GM18526 (cell line): ENCODE data around the gene CDKL5.

Experiments
- POLR2A ChIP-seq: IDR thresholded peaks from 3 replicates; pipeline ENCODE4 v1.6.1; 2011; ENCODE audit not compliant: insufficient read length; ENCODE audit errors: extremely low read depth

Gene CDKL5

GRCh38 chrX:18687856-18688495, 262.6 kb downstream of the CDKL5 start:
- TF ChIP-seq POLR2A, result no peak

DNA sequence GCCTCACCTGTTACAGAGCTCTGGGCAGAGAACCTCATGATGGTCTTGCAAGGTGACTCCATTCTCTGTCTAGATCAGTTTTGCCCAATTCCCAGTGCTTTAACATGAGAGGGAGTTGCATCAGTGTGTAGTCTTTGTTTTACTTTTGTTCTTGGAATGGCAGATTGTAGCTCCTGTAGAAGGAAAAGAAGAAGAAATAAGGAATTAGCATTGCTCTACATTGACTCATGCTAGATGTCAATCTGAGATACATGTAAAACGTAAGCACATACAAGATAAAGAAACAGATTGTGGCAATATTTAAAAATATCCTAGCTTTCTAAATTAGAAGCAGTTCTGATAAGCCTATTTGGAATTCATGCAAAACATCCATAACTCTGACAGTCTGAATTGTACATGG, 266.0 kb downstream of the CDKL5 start:
- TF ChIP-seq POLR2A, result no peak

DNA sequence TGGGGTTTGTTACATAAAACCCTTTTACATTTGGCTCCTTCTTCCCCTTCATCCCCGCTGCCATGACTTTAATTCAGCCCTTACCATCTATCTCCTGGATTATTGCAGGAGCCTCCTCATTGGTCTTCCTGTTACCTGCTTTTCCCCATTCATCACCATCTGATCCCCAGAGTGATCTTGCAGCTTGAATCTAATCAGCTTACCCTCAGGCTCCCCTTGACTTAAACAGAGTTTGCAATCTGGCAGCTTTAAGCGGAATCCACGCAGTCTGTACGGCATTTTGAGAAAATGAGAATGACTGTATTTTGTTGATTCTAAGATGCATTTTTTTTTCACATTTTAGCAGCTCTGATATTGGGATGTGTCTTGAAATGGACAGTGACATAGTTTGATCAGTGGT, 267.1 kb downstream of the CDKL5 start:
- TF ChIP-seq POLR2A, result no peak

- no peak for TF ChIP-seq POLR2A
Observed at GRCh38 chrX:18696653-18697052, 271.2 kb downstream of the CDKL5 start.

DNA sequence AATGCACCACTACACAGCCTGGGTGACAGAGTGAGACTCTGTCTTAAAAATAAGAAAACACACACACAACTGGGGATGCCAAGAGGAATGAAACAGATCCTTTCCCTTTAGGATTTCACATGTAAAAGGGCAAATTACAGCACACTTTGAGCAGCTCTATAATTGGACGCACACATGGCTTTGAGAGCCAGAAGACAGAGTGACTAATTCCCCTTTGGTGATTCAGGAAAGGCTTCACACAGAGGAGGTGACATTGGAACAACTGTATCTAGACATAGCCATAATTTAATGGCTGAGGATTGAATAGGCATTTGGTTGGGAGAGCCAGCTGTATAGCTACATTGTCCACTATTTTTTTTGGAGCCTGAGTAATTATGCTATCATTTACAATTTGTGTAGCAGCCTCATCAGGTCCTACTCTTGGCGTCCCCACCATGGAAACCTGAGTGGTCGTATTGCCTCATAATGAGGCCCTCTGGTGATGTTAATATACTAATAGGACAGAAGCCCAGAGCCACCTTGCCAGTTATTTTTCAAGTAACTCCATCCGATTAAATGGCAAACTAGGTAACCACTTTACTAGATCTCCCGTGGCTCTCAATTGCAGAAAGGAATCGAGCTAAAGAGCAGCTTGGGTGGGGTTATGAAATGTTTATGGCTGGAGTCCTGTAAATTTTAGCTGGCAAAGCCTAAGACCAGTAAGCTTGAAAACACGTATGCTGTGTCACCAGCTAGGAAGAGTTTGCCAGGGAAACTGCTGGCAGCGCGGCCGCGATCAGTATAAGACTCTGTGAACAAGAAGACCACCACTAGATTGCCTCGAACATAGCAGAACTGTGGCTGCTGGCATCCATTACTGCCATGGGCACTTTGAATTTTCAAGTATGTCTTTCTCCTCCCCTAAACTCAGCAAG, 273.6 kb downstream of the CDKL5 start:
- TF ChIP-seq POLR2A, result no peak

- TF ChIP-seq POLR2A, result no peak
Observed at GRCh38 chrX:18701621-18702361, 276.4 kb downstream of the CDKL5 start.

DNA sequence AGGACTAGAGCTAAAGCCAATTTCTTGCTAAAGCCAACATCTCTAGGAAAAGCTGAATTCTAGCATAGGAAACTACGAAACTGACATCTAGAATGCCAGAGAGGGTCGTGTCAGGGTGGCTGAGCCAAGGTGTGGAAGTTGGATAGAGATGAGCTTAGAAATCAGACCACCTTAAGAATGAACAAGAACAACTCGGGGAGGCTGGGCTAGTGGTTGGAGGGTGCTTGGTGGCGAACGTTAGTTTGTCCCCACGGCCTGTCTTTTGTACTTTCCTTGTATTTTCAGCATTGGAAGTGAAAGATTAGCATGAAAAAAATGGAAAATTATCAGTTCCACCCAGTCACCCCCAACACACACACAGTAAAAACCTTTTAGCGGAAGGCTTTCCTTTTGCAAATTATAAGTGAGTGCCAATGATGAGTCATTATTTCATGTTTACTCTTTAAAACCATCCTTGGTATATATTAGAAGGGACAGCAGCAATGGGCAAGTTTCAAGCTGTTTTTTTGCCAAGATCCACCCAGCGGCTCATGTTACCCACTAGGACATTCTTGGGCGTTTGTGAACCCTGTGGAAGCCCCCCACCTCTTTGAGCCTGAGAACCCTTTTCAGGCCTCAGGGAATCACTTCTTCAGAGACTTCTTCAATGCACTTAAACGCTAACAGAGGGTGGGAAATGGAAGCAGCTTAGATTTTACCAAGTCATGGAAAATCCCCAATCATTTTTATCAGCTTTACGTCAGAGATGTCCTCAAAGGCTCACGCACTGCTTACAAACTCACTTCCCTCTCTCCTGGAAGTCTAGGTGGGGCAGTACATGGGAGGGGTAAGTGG, 277.2 kb downstream of the CDKL5 start:
- TF ChIP-seq POLR2A, result no peak
